Measurements from ENCODE around the gene CCDC150.
"Not testable (repeated sequence)": the region's sequence is repeated elsewhere in the genome, so short reads cannot be mapped to it uniquely, and the experiment has no call there.

Gene CCDC150

DNA sequence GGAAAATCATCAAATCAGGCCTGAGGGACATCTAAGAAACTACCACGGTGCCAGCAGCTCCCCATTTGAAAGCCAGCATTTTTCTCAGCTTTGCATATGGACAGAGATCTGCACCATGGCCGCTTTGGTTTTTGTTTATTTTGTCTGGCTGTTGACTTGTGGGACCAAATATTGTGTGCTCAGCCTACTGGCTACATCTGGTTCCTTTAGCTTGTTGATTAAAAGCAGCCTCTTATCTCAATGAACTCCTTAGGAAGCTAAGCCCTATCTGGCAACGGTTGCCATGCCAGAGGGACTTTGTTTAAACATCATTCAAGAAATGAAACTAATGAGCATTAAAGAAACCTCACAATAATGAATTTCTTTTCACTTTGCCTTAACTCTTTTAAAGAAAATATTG lies 32.4 kb upstream of the CCDC150 start:
- DNase-seq = no peak
- Mint-ChIP-seq H3K4me1 (no peaks in the 10 kb centered on the region), H3K9me3 (peaks cover 0 to 4% of the 10 kb centered on the region in 2 donors), H3K4me3 (no peak overlapping the region), H3K27me3 (peaks cover 5 to 15% of the 10 kb centered on the region in 2 donors), H3K36me3 (no peaks in the 10 kb centered on the region), H3K27ac (no peak overlapping the region)
- ATAC-seq (replicated peaks) = no peak

DNA sequence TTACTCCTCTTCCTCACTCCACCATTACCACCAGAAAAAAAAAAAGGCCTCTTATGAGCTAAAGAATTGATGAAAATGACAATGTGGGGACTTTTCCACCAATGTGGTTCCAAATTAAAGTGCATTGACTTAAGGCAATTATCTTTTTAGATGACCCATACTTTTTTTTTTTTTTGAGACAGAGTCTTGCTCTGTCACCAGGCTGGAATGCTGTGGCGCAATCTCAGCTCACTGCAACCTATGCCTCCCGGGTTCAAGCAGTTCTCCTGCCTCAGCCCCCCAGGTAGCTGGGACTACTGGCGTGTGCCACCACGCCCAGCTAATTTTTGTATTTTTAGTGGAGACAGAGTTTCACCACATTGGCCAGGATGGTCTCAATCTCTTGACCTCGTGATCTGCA lies 31.6 kb upstream of the CCDC150 start:
- not testable (repeated sequence) for H3K4me3 Mint-ChIP-seq; DNase-seq; H3K27ac Mint-ChIP-seq; H3K36me3 Mint-ChIP-seq; H3K9me3 Mint-ChIP-seq; H3K4me1 Mint-ChIP-seq; ATAC-seq (replicated peaks)
- H3K27me3 Mint-ChIP-seq = peaks cover 5 to 11% of the 10 kb centered on the region in 2 donors

- no peak overlapping the region for H3K27ac Mint-ChIP-seq
- no peak overlapping the region for H3K4me3 Mint-ChIP-seq
- no peaks in the 10 kb centered on the region for H3K36me3 Mint-ChIP-seq
- no peak for ATAC-seq (replicated peaks)
- no peaks in the 10 kb centered on the region for H3K4me1 Mint-ChIP-seq
- H3K9me3 Mint-ChIP-seq = peaks cover 0 to 4% of the 10 kb centered on the region in 2 donors
- H3K27me3 Mint-ChIP-seq = peaks cover 0 to 8% of the 10 kb centered on the region in 2 donors
- DNase-seq = no peak
Measured at GRCh38 chr2:196609806-196610205, 29.7 kb upstream of the CCDC150 start.

GRCh38 chr2:196610796-196611195 lies 28.7 kb upstream of the CCDC150 start:
- ATAC-seq (replicated peaks) (peak; percentile 43 to 50), DNase-seq (no peak)
- Mint-ChIP-seq H3K4me1 (no peaks in the 10 kb centered on the region), H3K27me3 (peaks cover 0 to 8% of the 10 kb centered on the region in 2 donors), H3K36me3 (no peaks in the 10 kb centered on the region), H3K27ac (no peak overlapping the region), H3K9me3 (peaks cover 0 to 4% of the 10 kb centered on the region in 2 donors), H3K4me3 (no peak overlapping the region)

DNA sequence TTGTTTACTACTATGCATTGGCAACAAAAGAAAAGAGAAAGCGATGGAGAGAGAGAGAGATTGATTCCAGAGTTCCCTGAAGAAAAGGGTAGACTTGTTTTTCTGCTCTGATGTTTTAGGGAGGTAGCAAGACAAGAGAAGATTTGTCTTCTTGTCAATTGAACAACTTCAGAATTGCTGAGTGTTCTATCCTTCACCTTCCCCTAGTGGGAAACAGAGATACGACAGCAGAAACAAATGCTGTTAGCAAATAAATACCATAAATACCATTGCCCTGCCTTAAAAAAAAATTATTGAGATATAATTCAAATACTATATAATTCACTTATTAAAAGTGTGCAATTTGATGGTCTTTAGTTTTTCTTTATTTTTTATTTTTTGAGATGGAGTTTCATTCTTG lies 26.2 kb upstream of the CCDC150 start:
- peaks cover 0 to 8% of the 10 kb centered on the region in 2 donors for H3K27me3 Mint-ChIP-seq
- H3K9me3 Mint-ChIP-seq = peaks cover 0 to 4% of the 10 kb centered on the region in 2 donors
- H3K4me1 Mint-ChIP-seq = no peaks in the 10 kb centered on the region
- DNase-seq (no peak), ATAC-seq (replicated peaks) (no peak)
- no peak overlapping the region for H3K27ac Mint-ChIP-seq
- H3K36me3 Mint-ChIP-seq = no peaks in the 10 kb centered on the region
- H3K4me3 Mint-ChIP-seq = no peak overlapping the region

- H3K9me3 Mint-ChIP-seq = peaks cover 0 to 3% of the 10 kb centered on the region in 2 donors
Measured at GRCh38 chr2:196617430-196617829, 22.1 kb upstream of the CCDC150 start.

GRCh38 chr2:196618661-196619060 lies 20.9 kb upstream of the CCDC150 start:
- Mint-ChIP-seq H3K27me3 (peaks cover 23 to 26% of the 10 kb centered on the region in 2 donors), H3K36me3 (no peaks in the 10 kb centered on the region), H3K9me3 (peaks cover 7 to 8% of the 10 kb centered on the region in 2 donors), H3K27ac (no peak overlapping the region), H3K4me3 (no peak overlapping the region), H3K4me1 (no peaks in the 10 kb centered on the region)
- ATAC-seq (replicated peaks) (no peak), DNase-seq (no peak)

More at GRCh38 chr2:196617430-196617829, 22.1 kb upstream of the CCDC150 start:
- no peak overlapping the region for H3K4me3 Mint-ChIP-seq
- H3K27me3 Mint-ChIP-seq = peaks cover 13 to 22% of the 10 kb centered on the region in 2 donors
- ATAC-seq (replicated peaks) (no peak), DNase-seq (no peak)
- H3K27ac Mint-ChIP-seq = no peak overlapping the region
- no peaks in the 10 kb centered on the region for H3K4me1 Mint-ChIP-seq
- no peaks in the 10 kb centered on the region for H3K36me3 Mint-ChIP-seq

DNA sequence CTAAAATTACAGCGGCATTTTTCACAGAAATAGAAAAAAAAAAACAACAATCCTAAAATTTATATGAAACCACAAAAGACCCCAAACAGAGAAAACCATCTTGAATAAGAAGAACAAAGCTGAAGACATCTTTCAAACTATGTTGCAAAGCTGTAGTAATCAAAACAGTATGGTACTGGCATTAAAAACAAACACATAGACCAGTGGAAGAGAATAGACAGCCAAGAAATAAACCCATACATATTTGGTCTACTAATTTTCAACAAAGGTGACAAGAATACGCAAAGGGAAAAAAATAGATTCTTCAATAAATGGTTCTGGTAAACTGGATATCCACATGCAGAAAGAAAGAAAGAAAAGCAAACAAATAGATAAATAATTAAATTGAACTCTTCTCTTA lies 9.0 kb upstream of the CCDC150 start:
- Mint-ChIP-seq H3K4me1 (no peaks in the 10 kb centered on the region), H3K36me3 (peaks cover 3 to 4% of the 10 kb centered on the region in 2 donors), H3K27ac (no peak overlapping the region), H3K27me3 (peaks cover 26 to 33% of the 10 kb centered on the region in 2 donors), H3K4me3 (no peak overlapping the region), H3K9me3 (peaks cover 7 to 10% of the 10 kb centered on the region in 2 donors)
- ATAC-seq (replicated peaks) (no peak), DNase-seq (no peak)

DNA sequence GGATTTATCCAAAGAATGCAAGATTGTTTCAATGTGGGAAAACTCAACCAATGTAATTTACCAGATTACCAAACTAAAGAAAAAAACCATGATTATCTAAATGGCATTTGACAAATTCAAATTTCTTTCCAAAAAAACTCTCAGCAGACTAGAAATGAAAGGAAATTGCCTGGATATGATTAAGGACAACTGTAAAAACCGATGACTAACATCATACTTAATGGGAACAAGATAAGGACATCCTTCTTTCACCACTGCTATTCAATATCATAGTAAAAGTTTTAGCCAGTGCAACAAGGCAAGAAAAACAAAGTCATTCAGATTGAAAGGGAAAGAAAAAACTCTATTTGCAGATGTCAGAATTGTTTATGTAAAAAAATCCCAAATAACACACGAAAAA lies 4.4 kb upstream of the CCDC150 start:
- Mint-ChIP-seq H3K36me3 (peaks cover 3 to 4% of the 10 kb centered on the region in 2 donors), H3K4me1 (peaks cover 3 to 10% of the 10 kb centered on the region in 2 donors), H3K9me3 (peaks cover 7 to 10% of the 10 kb centered on the region in 2 donors), H3K27me3 (peaks cover 22 to 24% of the 10 kb centered on the region in 2 donors), H3K27ac (no peak overlapping the region), H3K4me3 (no peak overlapping the region)
- no peak for DNase-seq
- ATAC-seq (replicated peaks) = no peak

- DNase-seq = no peak
- Mint-ChIP-seq H3K36me3 (no peaks in the 10 kb centered on the region), H3K4me1 (peaks cover 10 to 11% of the 10 kb centered on the region in 2 donors), H3K27ac (peak overlapping the region; percentile 92), H3K9me3 (no peaks in the 10 kb centered on the region), H3K27me3 (no peaks in the 10 kb centered on the region), H3K4me3 (peak overlapping the region; percentile 91 to 96)
- ATAC-seq (replicated peaks) = no peak
Measured at GRCh38 chr2:196638765-196639164, 750 bp upstream of the CCDC150 start.

GRCh38 chr2:196640031-196640548 lies 575 bp downstream of the CCDC150 start:
- Mint-ChIP-seq H3K27me3 (no peaks in the 10 kb centered on the region), H3K9me3 (no peaks in the 10 kb centered on the region), H3K4me1 (peaks cover 10 to 11% of the 10 kb centered on the region in 2 donors), H3K36me3 (no peaks in the 10 kb centered on the region), H3K4me3 (peak overlapping the region; percentile 91 to 96), H3K27ac (peak overlapping the region; percentile 15)
- ATAC-seq (replicated peaks) (no peak), DNase-seq (no peak)

GRCh38 chr2:196649202-196649601 lies 9.7 kb downstream of the CCDC150 start:
- Mint-ChIP-seq H3K4me1 (no peaks in the 10 kb centered on the region), H3K27me3 (no peaks in the 10 kb centered on the region), H3K4me3 (no peak overlapping the region), H3K27ac (no peak overlapping the region), H3K9me3 (peaks cover 35 to 41% of the 10 kb centered on the region in 2 donors), H3K36me3 (peaks cover 29% of the 10 kb centered on the region in 2 donors)
- ATAC-seq (replicated peaks) = no peak
- DNase-seq = no peak

DNA sequence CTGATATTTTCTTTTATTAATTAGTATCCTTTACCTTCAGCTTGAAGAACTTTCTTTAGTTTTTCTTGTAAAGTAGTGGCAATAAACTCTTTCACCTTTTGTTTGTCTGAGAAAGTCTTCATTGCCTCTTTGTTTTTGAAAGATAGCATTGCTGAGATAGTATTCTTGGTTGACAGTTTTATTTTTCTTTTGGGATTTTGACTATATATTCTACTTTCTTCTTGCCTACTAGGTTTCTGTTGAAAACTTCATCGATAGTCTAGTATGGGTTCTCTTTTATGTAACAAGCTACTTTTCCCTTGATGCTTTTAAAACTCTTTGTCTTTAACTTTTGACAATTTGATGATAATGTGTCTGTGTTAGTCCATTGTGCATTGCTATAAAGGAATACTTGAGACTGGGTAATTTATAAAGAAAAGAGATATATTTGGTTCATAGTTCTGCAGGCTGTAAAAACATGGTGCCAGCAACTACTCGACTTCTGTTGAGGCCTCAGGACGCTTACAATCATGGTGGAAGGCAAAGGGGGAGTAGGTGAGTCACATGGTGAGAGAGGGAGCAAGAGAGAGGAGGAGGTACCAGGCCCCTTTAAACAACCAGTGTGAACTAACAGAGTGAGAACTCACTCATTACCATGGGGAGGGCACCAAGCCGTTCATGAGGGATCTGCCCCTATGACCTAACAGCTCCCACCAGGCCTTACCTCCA lies 12.0 kb downstream of the CCDC150 start:
- peaks cover 35 to 46% of the 10 kb centered on the region in 2 donors for H3K9me3 Mint-ChIP-seq
- DNase-seq = no peak
- ATAC-seq (replicated peaks) = no peak
- no peak overlapping the region for H3K27ac Mint-ChIP-seq
- no peak overlapping the region for H3K4me3 Mint-ChIP-seq
- H3K4me1 Mint-ChIP-seq = no peaks in the 10 kb centered on the region
- no peaks in the 10 kb centered on the region for H3K27me3 Mint-ChIP-seq
- H3K36me3 Mint-ChIP-seq = peaks cover 29 to 35% of the 10 kb centered on the region in 2 donors

DNA sequence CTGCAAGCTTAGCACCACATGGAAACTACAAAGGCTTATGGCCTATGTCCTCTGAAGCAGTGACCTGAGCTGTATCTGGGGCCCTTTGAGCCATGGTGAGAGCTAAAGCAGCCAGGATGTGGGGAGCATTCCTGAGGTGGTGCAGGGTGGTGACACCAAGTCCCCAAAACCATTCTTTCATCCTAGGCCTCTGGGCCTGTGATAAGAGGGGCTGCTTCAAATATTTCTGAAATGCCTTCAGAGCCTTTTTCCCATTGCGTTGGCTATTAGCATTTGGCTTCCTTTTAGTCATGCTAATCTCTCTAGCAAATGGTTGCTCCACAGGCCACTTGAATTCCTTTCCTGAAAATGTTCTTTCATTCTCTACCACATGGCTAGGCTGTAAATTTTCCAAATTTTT lies 13.4 kb downstream of the CCDC150 start:
- no peak overlapping the region for H3K27ac Mint-ChIP-seq

DNA sequence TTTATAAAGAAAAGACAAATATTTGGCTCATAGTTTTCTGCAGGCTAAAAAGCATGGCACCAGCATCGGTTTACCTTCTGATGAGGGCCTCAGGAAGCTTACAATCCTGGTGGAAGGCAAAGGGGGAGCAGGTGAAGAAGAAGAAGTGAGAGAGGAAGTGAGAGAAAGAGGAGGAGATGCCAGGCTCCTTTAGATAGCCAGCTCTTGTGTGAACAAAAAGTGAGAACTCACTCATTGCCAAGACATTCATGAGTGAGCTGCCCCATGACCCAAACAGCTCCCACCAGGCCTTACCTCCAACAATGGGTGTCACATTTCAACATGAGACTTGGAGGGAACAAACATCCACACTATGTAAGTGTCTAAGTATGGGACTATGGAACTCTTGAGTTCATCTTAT lies 14.3 kb downstream of the CCDC150 start:
- peaks cover 32 to 33% of the 10 kb centered on the region in 2 donors for H3K36me3 Mint-ChIP-seq
- no peak overlapping the region for H3K27ac Mint-ChIP-seq
- H3K4me1 Mint-ChIP-seq = no peaks in the 10 kb centered on the region
- no peaks in the 10 kb centered on the region for H3K27me3 Mint-ChIP-seq
- DNase-seq = no peak
- H3K4me3 Mint-ChIP-seq = no peak overlapping the region
- H3K9me3 Mint-ChIP-seq = peaks cover 29 to 39% of the 10 kb centered on the region in 2 donors
- ATAC-seq (replicated peaks) = peak in 1 of 2 donors; percentile 42

More for the DNA sequence above, 13.4 kb downstream of the CCDC150 start:
- Mint-ChIP-seq H3K27me3 (no peaks in the 10 kb centered on the region), H3K9me3 (peaks cover 35 to 46% of the 10 kb centered on the region in 2 donors), H3K36me3 (peaks cover 32 to 38% of the 10 kb centered on the region in 2 donors), H3K4me3 (no peak overlapping the region), H3K4me1 (no peaks in the 10 kb centered on the region)
- DNase-seq = no peak
- ATAC-seq (replicated peaks) = no peak
